ENCODE measurements around the gene DCC. TPM values are rescaled to one million over a fixed set of nuclear protein-coding genes. Genes with fewer than 3 reads are reported as not detected.

The DCC gene
- total RNA-seq, 3 donors from 2014 or later (not counting 1 experiment from before 2014, with no cell fraction given) = not detected

- no peak for DNase-seq
- Mint-ChIP-seq H3K27ac (no peak overlapping the region), H3K27me3 (ENCODE audit: low read depth in 2 of 2) (no peaks in the 10 kb centered on the region), H3K36me3 (no peaks in the 10 kb centered on the region), H3K4me1 (no peaks in the 10 kb centered on the region), H3K9me3 (peaks cover 2 to 4% of the 10 kb centered on the region in 2 donors), H3K4me3 (no peak overlapping the region)
- ATAC-seq = no peak
- Histone ChIP-seq H3K27ac (ENCODE audit: low read length) (no peak overlapping the region), H3K27me3 (ENCODE audit: control insufficient read depth, insufficient read depth, low read length) (no peaks in the 10 kb centered on the region), H3K36me3 (ENCODE audit: control insufficient read depth, insufficient read depth, low read length) (no peaks in the 10 kb centered on the region), H3K4me1 (ENCODE audit: control insufficient read depth, insufficient read depth, low read length) (no peaks in the 10 kb centered on the region), H3K9me3 (ENCODE audit: control insufficient read depth, insufficient read depth, low read length) (no peaks in the 10 kb centered on the region), H3K4me3 (ENCODE audit: low read length) (no peak overlapping the region)
- intact Hi-C loops (cut with micrococcal nuclease) = no loop called here
- 95% methylated on average over 23 of the region's 23 CpGs for WGBS (ENCODE audit: insufficient coverage)
- no peak for TF ChIP-seq CTCF (IDR thresholded peaks at IDR 0.05)
Observed at GRCh38 chr18:52747869-52748268, 407.9 kb downstream of the DCC start.

GRCh38 chr18:52748343-52748742 lies 408.3 kb downstream of the DCC start:
- no peaks in the 10 kb centered on the region for H3K9me3 ChIP-seq (ENCODE audit: control insufficient read depth, insufficient read depth, low read length)
- H3K36me3 ChIP-seq (ENCODE audit: control insufficient read depth, insufficient read depth, low read length) = no peaks in the 10 kb centered on the region
- no peak overlapping the region for H3K27ac ChIP-seq (ENCODE audit: low read length)
- WGBS (ENCODE audit: insufficient coverage) = 89% methylated on average over 8 of the region's 8 CpGs
- Mint-ChIP-seq H3K9me3 (peaks cover 2 to 4% of the 10 kb centered on the region in 2 donors), H3K4me3 (no peak overlapping the region), H3K4me1 (no peaks in the 10 kb centered on the region), H3K27ac (no peak overlapping the region), H3K27me3 (ENCODE audit: low read depth in 2 of 2) (no peaks in the 10 kb centered on the region), H3K36me3 (no peaks in the 10 kb centered on the region)
- TF ChIP-seq CTCF (IDR thresholded peaks at IDR 0.05) = no peak
- H3K4me1 ChIP-seq (ENCODE audit: control insufficient read depth, insufficient read depth, low read length) = no peaks in the 10 kb centered on the region
- intact Hi-C loops (cut with micrococcal nuclease) = no loop called here
- H3K27me3 ChIP-seq (ENCODE audit: control insufficient read depth, insufficient read depth, low read length) = no peaks in the 10 kb centered on the region
- no peak for DNase-seq
- ATAC-seq = no peak
- H3K4me3 ChIP-seq (ENCODE audit: low read length) = no peak overlapping the region

- DNase-seq (no peak), ATAC-seq (no peak)
- no peak overlapping the region for H3K4me3 ChIP-seq (ENCODE audit: low read length)
- H3K27ac Mint-ChIP-seq = no peak overlapping the region
- H3K9me3 ChIP-seq (ENCODE audit: control insufficient read depth, insufficient read depth, low read length) = no peaks in the 10 kb centered on the region
- H3K9me3 Mint-ChIP-seq = peaks cover 2 to 4% of the 10 kb centered on the region in 2 donors
- H3K27me3 ChIP-seq (ENCODE audit: control insufficient read depth, insufficient read depth, low read length) = no peaks in the 10 kb centered on the region
- WGBS (ENCODE audit: insufficient coverage) = 77% methylated on average over 1 of the region's 1 CpG
- H3K36me3 Mint-ChIP-seq = no peaks in the 10 kb centered on the region
- no peaks in the 10 kb centered on the region for H3K4me1 Mint-ChIP-seq
- H3K4me1 ChIP-seq (ENCODE audit: control insufficient read depth, insufficient read depth, low read length) = no peaks in the 10 kb centered on the region
- H3K27me3 Mint-ChIP-seq (ENCODE audit: low read depth in 2 of 2) = no peaks in the 10 kb centered on the region
- TF ChIP-seq CTCF (IDR thresholded peaks at IDR 0.05) = no peak
- no peak overlapping the region for H3K4me3 Mint-ChIP-seq
- intact Hi-C loops (cut with micrococcal nuclease) = no loop called here
- H3K27ac ChIP-seq (ENCODE audit: low read length) = no peak overlapping the region
- H3K36me3 ChIP-seq (ENCODE audit: control insufficient read depth, insufficient read depth, low read length) = no peaks in the 10 kb centered on the region
Observed at GRCh38 chr18:52749542-52749941, 409.5 kb downstream of the DCC start.

- Histone ChIP-seq H3K4me1 (ENCODE audit: control insufficient read depth, insufficient read depth, low read length) (no peaks in the 10 kb centered on the region), H3K9me3 (ENCODE audit: control insufficient read depth, insufficient read depth, low read length) (no peaks in the 10 kb centered on the region), H3K27ac (ENCODE audit: low read length) (no peak overlapping the region), H3K36me3 (ENCODE audit: control insufficient read depth, insufficient read depth, low read length) (no peaks in the 10 kb centered on the region), H3K27me3 (ENCODE audit: control insufficient read depth, insufficient read depth, low read length) (no peaks in the 10 kb centered on the region), H3K4me3 (ENCODE audit: low read length) (no peak overlapping the region)
- H3K36me3 Mint-ChIP-seq = no peaks in the 10 kb centered on the region
- H3K4me3 Mint-ChIP-seq = no peak overlapping the region
- no peak for DNase-seq
- 63% methylated on average over 1 of the region's 2 CpGs for WGBS (ENCODE audit: insufficient coverage)
- TF ChIP-seq CTCF (IDR thresholded peaks at IDR 0.05) = no peak
- H3K9me3 Mint-ChIP-seq = peaks cover 2 to 6% of the 10 kb centered on the region in 2 donors
- H3K4me1 Mint-ChIP-seq = no peaks in the 10 kb centered on the region
- H3K27ac Mint-ChIP-seq = no peak overlapping the region
- no peak for ATAC-seq
- intact Hi-C loops (cut with micrococcal nuclease) = no loop called here
- H3K27me3 Mint-ChIP-seq (ENCODE audit: low read depth in 2 of 2) = no peaks in the 10 kb centered on the region
Observed at GRCh38 chr18:52750995-52751394, 411.0 kb downstream of the DCC start.
